Gastroesophageal sphincter (tissue), 3 donors: ENCODE data around the gene SAMD4B.

ENCODE experiments used
- POLR2AphosphoS5 ChIP-seq: sonication (generic); formaldehyde crosslinking; IDR thresholded peaks from one replicate; pipeline ENCODE4 v1.6.1; 2017; ENCODE audit warnings: antibody characterized with exemption
- TF ChIP-seq, protein P1 (sequence below), 4 experiments: fragments of 200-600 bp in 2 of 4; fragments of 450-650 bp in 2 of 4; sonication (generic) in 1 of 4; IDR thresholded peaks; one replicate each; pipeline ENCODE4 v1.5.1; 2017 to 2019; ENCODE audit warnings: antibody characterized with exemption in 4 of 4, mild to moderate bottlenecking in 2 of 4, moderate library complexity in 2 of 4

DNA sequence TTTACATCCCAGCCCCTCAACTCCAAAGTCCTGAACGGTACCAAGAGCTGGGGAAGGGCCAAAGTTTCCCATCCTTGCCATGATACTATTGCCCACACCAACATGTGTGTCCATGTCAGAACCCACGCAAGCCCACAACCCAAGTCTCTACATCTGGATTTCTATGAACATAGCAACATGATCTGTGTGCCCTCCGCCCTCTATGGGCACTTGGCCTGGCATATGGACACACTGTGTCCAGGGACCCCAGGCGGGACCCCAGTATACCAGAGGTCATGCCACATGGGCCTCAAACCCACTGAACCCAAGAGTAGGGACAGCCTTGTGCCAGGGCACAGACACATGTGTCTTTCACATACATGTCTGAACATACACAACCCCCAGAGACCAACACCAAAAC, 23.5 kb upstream of the SAMD4B start:
- no peak for TF ChIP-seq POLR2AphosphoS5
- TF ChIP-seq, protein P1, sequence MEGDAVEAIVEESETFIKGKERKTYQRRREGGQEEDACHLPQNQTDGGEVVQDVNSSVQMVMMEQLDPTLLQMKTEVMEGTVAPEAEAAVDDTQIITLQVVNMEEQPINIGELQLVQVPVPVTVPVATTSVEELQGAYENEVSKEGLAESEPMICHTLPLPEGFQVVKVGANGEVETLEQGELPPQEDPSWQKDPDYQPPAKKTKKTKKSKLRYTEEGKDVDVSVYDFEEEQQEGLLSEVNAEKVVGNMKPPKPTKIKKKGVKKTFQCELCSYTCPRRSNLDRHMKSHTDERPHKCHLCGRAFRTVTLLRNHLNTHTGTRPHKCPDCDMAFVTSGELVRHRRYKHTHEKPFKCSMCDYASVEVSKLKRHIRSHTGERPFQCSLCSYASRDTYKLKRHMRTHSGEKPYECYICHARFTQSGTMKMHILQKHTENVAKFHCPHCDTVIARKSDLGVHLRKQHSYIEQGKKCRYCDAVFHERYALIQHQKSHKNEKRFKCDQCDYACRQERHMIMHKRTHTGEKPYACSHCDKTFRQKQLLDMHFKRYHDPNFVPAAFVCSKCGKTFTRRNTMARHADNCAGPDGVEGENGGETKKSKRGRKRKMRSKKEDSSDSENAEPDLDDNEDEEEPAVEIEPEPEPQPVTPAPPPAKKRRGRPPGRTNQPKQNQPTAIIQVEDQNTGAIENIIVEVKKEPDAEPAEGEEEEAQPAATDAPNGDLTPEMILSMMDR (IDR thresholded peaks at IDR 0.05) = no peak
